ENCODE results near the gene DFFB.

DFFB gene

DNA sequence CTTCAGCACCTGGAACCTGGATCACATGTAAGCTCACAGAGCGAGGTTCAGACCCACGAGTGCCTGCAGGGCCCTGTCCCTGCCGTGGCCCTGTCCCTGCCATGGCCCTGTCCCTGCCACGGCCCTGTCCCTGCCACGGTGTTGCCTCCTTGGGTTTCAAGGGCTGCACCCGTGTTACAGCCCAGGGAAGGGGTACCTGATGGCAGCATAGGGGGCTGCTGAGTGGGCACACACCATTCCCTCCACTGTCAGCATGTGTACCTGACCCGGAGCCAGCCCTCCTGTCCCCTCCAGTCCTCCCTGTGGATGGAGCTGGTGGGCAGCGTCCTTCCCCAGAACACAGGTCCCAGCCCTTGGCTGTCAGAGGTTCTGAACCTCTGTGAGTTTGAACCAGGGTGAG, 15.3 kb downstream of the DFFB start:
- no peak for DNase-seq (ENCODE audit: low spot score)

DNA sequence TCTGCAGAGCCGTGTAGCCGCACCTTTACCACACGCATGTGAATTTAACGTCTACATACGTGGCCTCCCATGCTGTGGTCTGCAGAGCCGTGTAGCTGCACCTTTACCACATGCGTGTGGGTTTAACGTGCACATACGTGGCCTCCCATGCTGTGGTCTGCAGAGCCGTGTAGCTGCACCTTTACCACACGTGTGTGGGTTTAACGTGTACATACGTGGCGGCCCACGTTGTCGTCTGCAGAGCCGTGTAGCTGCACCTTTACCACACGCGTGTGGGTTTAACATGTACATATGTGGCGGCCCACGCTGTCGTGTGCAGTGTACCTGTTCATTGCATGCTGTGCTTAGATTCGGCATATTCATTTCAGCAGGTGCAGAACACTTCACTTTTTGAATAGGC, 17.5 kb downstream of the DFFB start:
- no peak for DNase-seq (ENCODE audit: low spot score)

DNA sequence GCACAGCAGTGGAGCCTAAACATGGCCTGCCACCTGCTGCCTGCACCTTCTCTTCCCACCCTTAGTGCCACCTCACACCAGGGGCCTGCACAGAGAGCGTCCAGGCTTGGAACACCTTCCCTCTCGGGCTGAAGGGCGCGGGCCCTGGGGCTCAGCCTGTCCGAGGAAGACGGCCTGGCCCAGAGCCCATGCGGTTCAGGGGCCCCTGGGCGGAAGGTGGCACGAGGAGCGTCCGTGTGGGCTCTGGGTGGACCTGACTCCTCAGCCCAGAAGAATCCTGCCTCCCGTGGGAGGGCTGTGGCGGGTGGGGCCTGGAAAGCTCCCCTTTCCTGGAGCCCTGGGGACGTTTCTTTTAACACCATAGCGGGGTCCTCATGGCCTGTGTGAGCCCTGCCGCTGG, 19.4 kb downstream of the DFFB start:
- DNase-seq (ENCODE audit: low spot score): no peak

DNA sequence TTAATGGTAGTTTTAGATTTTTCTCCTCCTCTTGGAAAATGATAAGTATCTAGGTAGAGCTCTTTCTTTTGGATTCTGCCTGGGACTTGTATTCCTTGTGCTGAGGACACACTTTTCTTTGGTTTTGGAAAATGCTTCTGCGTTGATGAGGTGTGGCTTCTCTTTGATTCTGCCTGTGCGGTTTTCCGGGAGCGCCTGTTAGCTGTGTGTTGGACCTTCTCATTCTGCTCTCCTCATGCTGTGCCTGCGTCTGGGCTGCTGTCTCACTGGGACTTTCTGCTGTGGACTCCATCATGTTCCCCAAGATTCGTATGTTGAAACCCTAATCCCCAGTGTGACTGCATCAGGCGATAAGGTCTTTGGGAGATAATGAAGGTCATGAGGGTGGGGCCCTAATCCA, 21.8 kb downstream of the DFFB start:
- DNase-seq (ENCODE audit: low spot score): no peak

DNA sequence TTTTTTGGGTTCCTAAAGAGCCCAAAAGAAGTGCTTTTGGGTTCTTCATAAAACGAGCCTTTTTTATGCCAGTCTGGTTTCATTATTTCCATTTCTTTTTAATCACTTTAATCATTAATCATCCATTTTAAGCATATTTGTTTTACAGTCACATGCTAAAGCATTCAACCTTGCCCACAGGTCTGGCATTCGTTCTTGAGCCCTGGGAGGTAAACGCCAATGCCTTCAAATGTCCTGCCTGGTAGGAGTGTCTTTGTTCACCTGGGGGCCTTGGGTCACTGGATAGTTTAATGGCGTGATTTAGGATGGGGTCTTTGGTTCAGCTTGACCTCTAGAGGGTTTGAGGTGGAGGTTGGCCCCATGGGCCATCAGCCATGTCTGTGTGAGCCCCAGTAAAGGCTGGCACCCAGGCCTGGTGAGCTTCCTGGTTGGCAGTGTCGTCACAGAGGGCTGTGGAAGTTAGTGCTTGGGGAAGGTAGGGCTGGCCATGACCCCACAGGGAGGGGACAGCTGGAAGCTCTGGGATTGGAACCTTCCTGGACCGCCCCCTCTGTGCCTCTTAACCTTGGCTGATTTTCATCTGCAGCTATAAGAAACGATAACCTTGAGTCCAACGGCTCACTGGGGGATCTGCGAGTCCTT, 22.6 kb downstream of the DFFB start:
- no peak for DNase-seq (ENCODE audit: low spot score)

DNA sequence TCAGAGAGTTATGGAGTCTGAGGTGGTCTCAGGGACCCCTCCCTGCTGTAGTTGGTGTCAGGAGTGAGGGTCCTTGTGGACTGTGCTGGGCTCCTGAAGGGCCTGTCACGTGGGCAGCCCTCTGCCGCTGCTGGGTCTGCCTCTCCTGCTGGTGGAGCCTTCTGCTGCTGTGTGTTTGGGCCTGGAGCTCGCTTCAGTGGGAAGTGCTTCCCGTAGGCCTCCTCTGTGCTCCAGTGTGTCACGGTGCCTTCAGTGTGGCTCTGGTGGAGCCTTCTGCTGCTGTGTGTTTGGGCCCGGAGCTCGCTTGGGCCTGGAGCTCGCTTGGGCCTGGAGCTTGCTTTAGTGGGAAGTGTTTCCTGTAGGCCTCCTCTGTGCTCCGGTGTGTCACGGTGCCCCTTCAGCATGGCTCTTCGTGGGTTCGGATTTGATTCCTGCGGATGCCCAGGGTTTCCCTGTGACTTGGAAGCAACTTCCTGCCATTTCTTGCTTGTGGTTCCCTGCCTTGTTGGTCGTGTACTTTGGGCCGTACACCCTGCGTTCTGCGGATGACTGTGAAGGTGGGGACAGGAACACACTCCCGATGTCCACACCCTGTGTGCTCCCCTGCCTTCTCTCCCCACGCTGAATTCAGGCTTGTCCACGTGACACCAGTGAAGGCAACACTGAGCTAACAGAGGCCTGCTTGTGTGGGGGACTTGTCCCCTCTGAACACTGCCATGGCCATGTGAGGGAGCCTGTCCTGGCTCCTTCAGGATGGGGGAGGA, 23.3 kb downstream of the DFFB start:
- DNase-seq (ENCODE audit: low spot score): no peak

DNA sequence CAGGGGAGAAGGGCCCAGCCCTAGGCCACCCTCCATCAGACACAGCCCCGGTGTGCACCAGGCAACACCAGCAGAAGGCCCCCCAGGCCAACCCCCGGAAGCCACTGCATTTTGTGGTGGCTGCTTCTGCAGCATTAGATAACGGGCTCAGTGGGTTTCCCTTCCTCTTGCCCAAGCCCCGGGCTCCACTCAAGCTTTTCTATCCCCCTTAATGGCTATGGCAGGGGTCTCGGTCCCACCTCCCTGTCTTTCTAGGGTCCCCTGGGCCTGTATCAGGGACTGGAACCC, 23.9 kb downstream of the DFFB start:
- DNase-seq (ENCODE audit: low spot score): no peak

DNA sequence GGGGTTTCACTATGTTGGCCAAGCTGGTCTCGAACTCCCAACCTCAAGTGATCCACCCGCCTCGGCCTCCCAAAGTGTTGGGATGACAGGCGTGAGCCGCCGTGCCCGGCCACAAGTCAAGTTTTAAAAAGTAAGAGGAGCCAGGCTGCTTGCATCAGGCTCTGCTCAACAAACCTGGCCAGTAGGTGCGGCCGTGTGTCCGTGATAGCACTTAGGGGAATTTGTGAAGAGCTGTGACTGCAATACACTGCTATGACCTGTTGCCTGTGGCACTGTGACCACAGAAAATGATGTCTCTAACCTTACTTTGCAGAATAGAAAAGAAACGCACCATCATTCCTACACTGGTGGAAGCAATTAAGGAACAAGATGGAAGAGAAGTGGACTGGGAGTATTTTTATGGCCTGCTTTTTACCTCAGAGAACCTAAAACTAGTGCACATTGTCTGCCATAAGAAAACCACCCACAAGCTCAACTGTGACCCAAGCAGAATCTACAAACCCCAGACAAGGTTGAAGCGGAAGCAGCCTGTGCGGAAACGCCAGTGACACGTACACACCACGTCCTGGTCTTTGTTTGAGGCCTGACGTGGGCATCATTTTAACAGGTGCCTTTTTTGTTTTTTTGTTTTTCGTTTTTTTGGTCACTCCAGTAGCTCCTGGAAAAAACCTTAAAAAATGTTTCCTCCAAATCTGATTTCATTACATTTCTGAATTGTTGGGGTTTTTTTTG, 26.1 kb downstream of the DFFB start:
- no peak for DNase-seq (ENCODE audit: low spot score)

DNA sequence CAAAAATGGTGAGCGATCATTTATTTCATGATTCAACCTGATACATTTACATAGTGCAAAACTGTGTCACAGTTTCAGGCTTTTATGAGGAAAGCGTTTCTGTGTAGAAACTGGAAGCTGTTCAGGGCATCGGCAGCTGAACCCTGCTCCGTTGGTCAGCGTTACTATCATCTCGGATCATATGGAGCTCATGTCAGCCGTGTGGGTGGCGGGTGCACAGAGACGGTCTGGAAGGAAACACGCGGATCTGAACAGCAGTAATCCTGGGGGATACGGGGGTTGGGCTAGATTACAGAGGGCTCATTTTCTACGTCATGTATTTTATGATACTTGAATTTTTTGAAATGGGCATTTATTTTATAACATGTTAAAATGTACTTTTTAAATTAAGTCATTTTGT, 27.7 kb downstream of the DFFB start:
- DNase-seq (ENCODE audit: low spot score): no peak

DNA sequence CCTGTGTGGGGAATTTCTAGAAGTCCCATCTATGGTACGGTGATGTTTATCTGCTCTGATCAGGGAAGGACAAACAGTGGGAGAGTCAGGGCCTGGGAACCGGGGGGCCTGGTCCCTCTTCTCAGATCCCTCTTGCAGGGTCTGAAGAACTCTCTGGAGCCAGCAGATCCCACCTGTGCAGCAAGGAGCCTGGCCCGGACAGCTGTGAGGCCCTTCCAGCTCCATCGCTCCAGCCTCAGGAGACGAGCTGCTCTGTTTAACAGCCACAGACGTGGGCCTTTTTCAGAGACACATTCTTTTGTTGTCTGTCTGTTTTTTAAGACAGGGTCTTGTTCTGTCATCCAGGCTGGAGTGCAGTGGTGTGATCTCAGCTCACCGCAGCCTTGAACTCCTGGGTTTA, 28.3 kb downstream of the DFFB start:
- no peak for DNase-seq (ENCODE audit: low spot score)

DNA sequence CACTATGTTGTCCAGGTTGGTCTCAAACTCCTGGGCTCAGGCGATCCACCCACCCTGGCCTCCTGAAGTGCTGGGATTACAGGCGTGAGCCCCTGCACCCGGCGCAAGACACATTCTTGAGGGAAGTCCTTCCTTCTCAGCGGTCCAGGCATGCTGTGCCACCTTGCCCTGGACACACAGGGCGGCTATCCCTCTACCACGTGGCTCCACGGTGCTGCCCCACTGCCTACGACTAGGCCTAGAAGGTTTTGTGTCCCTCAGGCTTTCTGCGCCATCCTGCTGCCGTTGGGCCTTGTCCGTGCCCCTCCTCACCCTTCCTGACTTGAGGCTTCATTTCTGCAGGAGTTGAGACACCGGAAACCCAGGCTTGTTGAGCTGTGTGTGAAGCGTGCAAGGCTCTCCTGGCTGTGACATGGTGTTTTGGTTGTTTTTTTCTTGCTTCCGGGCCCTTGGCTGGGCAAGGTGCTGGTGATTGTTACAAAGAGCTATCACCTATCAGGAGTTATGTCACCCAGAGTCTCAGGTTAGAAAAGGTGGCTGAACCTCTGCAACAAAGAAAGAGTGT, 28.9 kb downstream of the DFFB start:
- DNase-seq (ENCODE audit: low spot score): no peak

DNA sequence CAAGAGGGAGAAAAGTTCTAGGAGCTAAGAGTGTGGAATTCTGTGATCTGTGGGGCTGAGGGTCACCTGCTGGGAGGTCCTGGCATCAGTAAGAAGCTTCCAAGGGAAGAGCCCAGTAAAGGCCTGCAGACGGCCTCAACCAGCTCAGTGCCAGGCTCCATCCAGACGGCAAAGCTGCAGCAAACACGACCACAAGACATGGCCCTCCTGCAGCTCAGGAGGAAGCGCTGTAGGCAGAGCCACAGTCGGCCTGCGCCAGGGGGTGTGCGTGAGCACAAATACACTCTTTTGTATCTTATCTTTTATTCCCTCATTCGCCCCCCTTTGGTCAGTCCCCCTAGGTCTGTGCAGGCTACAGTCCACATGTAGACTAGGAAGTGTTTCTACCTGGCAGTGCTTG, 29.4 kb downstream of the DFFB start:
- DNase-seq (ENCODE audit: low spot score): no peak

DNA sequence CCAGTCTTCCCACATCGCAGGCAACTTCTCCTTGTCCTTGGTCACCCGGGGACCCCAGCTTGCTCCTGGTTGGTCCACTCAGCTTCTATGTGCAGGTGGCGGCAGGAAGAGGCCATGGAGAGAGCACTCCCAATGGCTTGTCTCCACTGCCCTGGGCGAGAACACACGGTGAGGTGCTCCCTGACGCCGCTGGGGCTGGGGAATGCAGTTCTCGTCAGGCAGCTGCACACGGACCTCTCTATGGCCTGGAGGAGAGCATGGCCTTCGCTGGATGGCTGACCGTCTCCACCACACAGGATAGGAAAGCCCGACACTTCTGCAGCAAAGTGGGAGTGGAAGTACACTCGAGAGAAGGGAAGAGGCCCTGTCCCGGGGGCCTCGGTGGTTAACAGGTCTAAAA, 31.0 kb downstream of the DFFB start:
- no peak for DNase-seq (ENCODE audit: low spot score)

DNA sequence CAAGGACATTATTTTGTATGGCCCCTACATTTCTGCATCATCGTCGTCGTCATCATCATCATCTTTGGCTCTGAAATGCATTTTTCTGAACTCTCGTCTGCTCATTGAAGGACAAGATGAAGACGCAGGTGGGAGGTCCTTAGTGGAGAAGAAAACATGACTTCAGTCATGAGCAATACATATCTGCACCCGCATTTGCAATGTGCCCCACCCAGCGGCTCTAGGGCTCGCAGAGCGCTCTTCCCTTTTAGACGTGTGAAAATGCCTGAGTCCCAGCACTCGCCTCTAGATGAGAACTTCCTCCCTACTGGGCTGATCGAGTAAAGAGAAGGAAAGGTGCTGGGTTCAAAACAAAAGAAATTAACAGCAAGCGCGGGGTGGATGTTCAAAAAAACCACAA, 32.7 kb downstream of the DFFB start:
- DNase-seq (ENCODE audit: low spot score): no peak

DNA sequence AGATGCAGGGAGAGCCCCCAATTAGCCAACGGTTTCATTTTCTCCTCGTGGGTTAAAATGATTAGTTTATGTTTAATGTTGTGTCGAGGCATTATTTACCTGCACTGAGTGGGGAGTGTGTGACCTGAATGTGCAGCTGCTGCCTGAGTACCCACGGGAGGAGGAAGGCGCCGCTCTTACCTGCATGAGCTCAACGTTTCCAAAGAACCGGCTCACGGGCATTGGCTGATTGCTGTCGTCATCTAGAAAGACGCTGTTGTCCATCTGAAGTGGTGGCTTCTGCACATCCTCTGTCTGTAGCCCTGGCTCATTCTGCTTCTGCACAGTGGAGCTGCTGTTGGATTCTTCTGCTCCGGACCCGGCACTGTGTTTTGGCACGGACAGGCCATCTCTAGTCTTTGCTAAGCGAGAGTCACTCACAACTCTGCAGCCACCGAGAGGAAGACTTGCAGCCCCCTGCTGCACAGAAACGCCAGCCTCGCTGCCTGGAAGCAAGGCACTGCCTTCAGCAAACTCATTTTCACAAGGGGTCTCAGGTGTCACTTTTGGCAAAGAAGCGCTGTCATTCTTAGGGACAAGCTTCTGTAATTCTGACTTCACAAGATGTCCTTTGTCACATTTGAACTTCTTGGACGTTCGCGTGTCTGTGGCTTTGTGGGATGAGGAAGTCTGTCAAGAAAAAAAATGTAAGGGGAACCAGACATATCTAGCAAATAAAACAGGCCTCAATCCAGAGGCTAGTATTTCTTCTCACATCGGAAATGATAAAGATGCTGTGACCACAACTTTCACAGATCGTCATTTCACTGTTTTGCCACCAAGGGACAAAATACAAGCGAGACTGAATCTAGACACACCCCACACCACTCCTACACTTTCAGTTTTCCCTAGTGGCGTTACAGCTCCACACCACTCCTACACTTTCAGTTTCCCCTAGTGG, 33.4 kb downstream of the DFFB start:
- no peak for DNase-seq (ENCODE audit: low spot score)

DNA sequence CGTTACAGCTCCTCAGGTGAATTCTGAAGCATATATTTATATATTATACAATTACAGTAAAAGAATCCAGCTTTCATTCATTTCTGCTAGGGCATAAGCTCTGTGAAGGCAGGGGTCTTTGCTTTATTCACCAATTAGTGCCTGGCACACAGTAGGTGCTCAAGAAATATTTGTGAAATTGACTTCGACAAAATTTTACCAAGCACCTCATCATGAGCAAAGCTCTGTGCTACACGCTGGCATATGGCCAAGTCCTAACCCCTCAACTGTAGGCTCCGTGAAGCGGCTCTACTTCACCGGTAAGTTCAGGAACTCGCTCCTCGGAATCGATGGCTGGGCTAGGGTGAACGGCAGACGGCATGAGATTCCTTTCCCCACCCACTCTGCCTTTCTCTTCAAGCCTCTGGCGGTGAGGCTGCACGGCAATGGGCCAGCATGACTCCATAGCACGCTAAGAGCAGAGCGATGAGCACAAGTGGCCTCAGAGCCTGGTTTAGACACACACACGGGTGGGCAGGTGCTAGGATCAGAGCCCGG, 34.1 kb downstream of the DFFB start:
- DNase-seq (ENCODE audit: low spot score): no peak

DNA sequence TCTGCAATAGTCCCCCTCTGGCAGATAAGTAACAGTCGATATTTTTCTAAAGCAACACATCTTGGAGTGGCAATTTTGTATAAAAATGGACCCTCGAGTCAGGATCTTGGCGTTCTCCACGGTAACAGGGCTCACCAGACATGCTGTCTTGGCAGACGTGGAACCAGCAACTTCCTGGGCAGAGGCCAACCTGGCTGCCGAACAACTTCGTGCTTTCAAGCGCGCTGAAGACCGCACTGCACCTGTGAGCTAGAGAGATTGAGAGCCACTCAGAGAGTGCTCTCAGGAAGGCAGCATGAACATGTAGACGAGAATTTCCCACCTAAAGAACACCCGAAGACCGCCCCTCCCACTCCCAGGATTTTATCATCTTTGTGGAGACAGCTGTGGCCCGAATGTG, 35.5 kb downstream of the DFFB start:
- no peak for DNase-seq (ENCODE audit: low spot score)

DNA sequence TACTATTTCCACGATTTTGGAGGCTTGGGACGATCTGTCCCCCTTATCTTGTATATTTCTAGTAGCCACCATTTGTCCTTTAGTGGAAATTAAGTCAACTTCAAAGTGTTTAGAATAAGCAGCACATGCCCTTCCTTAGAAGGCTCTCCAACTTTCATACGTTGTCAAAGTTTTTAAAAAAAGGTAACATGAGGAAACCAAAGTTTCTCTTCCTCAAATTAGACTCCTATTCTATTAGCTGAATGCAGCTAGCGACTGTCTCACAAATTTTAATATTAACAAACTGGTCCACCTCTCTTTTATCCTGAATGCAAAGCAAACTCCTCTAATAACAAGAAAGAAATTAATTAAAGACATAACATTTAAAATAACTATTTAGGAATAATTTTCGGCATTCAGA, 35.9 kb downstream of the DFFB start:
- no peak for DNase-seq (ENCODE audit: low spot score)

DNA sequence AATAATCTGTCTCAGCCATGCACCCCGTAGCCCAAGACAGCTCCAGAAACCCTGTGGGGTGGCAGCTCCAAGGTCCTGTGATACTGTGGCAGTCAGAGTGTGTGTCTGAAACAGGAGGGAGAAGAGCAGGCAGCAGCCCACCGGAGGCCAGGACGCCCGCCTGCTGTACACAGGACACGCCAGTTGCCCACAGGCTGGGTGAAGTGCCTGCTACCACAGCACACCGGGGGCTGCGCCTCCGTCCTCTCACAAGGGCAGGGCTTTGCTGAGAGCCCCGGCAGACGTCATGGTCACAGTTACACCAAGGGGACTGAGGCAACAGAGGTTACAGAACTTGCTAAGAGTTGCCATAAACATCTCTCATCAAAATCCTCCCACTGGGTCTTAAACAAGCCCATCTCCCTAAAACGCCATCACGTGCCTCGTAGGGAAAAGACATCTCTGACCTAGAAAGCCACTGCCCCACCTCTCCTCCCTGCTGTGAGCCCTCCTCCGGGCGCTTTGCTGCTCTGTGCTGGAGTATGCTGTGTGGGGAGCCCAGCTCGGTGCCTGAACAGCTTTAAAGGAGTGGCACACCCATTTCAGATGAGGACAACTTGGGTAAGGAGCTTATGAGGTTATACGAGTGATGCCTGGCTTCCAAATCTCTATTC, 37.5 kb downstream of the DFFB start:
- no peak for DNase-seq (ENCODE audit: low spot score)

DNA sequence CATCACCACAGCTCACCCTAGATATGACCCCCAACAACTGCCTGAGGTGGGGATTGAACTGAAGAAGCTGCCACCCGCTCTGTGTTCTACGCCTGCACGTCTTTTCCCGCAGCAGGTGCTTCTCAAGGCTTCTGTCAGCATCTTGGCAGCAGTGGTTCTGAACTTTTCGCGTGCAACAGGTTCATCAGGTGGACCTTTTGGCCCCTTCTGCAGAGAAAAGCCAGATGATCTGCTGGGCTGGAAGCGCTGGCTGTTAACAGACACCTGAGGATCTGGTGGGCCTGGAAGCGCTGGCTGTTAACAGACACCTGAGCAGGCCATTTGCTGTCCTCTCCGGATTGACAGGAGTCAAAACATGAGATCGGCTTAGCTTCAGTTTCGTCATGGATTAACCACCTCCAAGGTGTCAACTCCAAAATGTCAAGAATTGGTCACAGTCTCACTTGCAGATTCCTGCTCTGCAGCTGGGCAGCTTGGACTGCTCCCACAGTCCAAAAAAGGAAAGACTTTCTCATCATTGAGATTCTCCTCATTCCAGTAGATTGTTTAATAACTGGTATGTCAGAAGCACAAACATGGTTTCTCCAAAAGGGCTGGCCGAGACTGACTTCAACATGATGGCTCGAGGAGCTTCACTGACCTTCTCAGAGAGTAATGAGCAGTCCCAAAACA, 38.1 kb downstream of the DFFB start:
- DNase-seq (ENCODE audit: low spot score): no peak

DNA sequence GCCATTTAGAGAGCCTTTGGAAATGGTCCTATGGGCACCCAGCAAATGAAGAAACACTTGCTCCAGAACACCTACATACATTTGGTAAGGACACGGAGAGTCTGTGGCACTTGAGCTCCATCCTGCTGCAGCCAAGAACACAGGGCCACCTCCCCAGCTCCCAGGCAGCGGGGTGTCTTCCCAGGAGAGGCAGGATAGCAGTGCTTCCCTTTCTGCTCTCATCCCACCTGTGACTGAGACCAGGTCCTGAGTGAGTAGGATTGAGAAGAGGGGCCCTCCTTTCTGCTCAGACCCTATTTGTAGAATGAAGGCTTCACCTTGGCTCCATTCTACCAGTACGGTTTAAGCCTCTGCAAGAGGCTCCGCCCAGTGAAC, 38.7 kb downstream of the DFFB start:
- no peak for DNase-seq (ENCODE audit: low spot score)

Data from hematopoietic multipotent progenitor cell treated with erythropoietin and hydrocortisone succinate and interleukin-3 and kit ligand, for 15 days (in vitro differentiated cells).